ENCODE measurements around the gene FGFBP2. TPM values are rescaled to one million over a fixed set of nuclear protein-coding genes. Genes with fewer than 3 reads are reported as not detected.

The FGFBP2 gene
- total RNA-seq, 8 experiments from 2014 or later = 0.38 to 7.9 (median 0.71) TPM; not detected in 3

GRCh38 chr4:15963576-15963975, 601 bp upstream of the FGFBP2 start:
- in situ Hi-C loops (cut with MboI; ENCODE audit: low pct_unique_long_range_greater_than_20kb in 2 of 9, low sequenced_read_pairs in 9 of 9, unreplicated experiment in 9 of 9) = loop anchor here in 1 of 9 experiments (25.0 kb wide), 1 partner anchor 151 kb away; no protein-coding TSS in a partner anchor
- peak in 3 of 8 experiments; percentile 6 to 68 (median 10) for ATAC-seq (replicated peaks in 6 of 8)
- H3K4me3 ChIP-seq = no peak overlapping the region
- no peaks in the 10 kb centered on the region for H3K4me1 ChIP-seq (replicated peaks in 1 of 2)
- WGBS, 10 experiments = 40 to 100% (median 71%) methylated on average over 1 to 4 of the region's 4 CpGs; no CpG with 5 or more reads in 3 of the 10 experiments
- no peak overlapping the region for H3K27ac ChIP-seq

- H3K4me3 ChIP-seq = no peak overlapping the region
- 28 to 100% (median 85%) methylated on average over 2 to 11 of the region's 16 CpGs; no CpG with 5 or more reads in 2 of the 10 experiments for WGBS, 10 experiments
- H3K4me1 ChIP-seq (replicated peaks in 1 of 2) = no peaks in the 10 kb centered on the region
- peak in 1 of 8 experiments; percentile 41 for ATAC-seq (replicated peaks in 6 of 8)
- in situ Hi-C loops (cut with MboI; ENCODE audit: low pct_unique_long_range_greater_than_20kb in 2 of 9, low sequenced_read_pairs in 9 of 9, unreplicated experiment in 9 of 9) = loop anchor here in 1 of 9 experiments (25.0 kb wide), 1 partner anchor 150 kb away; no protein-coding TSS in a partner anchor
- no peak overlapping the region for H3K27ac ChIP-seq
These were observed 1.0 kb downstream of the FGFBP2 start for GRCh38 chr4:15961781-15962510.

DNA sequence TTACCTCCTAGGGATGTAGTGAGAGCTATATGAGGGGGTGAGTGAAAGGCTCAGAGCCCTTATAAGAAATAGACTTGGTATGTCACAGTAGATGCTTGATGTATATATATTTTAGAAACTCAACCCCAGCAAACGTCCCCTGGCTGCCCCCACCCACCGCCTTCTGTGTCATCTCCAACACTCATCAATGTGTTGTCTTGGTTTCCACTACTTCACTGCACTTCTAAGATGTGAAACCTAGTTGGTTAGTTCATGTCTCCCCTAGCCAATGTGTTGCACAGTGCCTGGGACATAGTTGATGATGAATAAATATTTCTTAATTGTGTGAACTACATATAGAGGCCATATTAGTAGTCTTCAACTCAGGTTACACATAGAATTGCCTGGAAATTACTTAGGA, 4.4 kb downstream of the FGFBP2 start:
- Histone ChIP-seq H3K4me1 (replicated peaks in 1 of 2) (no peaks in the 10 kb centered on the region), H3K27ac (no peak overlapping the region), H3K4me3 (no peak overlapping the region)
- 51 to 80% (median 60%) methylated on average over 1 to 2 of the region's 2 CpGs; no CpG with 5 or more reads in 6 of the 10 experiments for WGBS, 10 experiments
- ATAC-seq (replicated peaks in 6 of 8) = peak in 1 of 8 experiments; percentile 50
- in situ Hi-C loops (cut with MboI; ENCODE audit: low pct_unique_long_range_greater_than_20kb in 2 of 9, low sequenced_read_pairs in 9 of 9, unreplicated experiment in 9 of 9) = loop anchor here in 2 of 9 experiments (10.0 to 25.0 kb wide), 3 partner anchors 74 to 154 kb away; no protein-coding TSS in a partner anchor

DNA sequence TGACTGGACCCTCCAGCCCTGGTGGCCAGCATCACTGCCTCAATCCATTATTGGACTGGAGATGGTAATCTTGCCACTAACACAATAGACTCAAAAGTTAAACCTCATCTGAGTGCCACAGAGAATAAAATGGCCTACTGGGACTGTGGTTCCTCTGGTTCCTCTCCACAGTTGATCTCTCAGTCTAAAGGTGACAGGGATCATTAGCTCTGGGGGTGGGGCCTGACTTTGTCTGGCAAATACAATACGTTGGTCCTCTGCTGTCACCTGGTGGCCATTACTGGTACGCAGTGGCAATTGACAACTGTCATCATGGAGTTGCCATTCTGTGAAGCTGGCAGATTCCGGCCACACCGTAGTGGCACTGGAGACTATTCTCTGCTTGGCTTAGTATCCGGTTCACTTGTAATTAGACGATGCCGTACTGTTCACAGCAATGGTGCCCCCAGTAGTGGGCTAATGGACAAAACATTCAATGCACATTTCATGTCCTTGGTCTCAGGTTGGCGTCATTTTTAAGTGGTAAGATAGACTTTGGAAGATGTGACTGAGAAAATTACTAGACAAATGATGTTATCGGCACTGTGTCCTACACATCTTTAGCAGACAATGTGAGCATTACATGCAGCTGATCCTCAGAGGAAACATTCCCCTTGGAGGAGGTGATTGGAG, 6.7 kb downstream of the FGFBP2 start:
- in situ Hi-C loops (cut with MboI; ENCODE audit: low pct_unique_long_range_greater_than_20kb in 2 of 9, low sequenced_read_pairs in 9 of 9, unreplicated experiment in 9 of 9) = loop anchor here in 2 of 9 experiments (10.0 to 25.0 kb wide), 3 partner anchors 72 to 152 kb away; no protein-coding TSS in a partner anchor
- 0 to 100% (median 69%) methylated on average over 1 to 8 of the region's 9 CpGs; no CpG with 5 or more reads in 2 of the 10 experiments for WGBS, 10 experiments
- no peaks in the 10 kb centered on the region for H3K4me1 ChIP-seq (replicated peaks in 1 of 2)
- no peak overlapping the region for H3K27ac ChIP-seq
- ATAC-seq (replicated peaks in 6 of 8) = peak in 3 of 8 experiments; percentile 51 to 88 (median 69)
- no peak overlapping the region for H3K4me3 ChIP-seq

DNA sequence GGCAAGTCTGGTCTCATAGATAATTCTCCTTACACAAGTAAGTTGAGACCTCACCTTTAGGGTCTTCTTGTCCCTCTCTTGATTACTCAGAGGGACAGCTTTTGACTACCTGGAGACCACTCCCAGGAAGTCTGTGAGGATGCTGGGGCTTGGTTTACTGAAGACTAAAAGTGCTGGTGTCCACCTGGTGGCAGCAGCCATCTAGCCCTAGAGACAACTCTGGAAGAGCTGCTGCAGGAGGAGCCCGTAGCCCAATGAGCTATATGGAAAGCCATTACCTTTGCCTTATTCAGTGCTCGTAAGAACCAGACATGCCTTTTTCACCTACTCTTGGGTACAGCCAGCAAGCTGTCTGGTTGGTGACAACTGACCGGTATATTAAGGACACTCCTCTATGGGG, 7.3 kb downstream of the FGFBP2 start:
- no peak overlapping the region for H3K27ac ChIP-seq
- peak in 1 of 8 experiments; percentile 47 for ATAC-seq (replicated peaks in 6 of 8)
- in situ Hi-C loops (cut with MboI; ENCODE audit: low pct_unique_long_range_greater_than_20kb in 2 of 9, low sequenced_read_pairs in 9 of 9, unreplicated experiment in 9 of 9) = loop anchor here in 2 of 9 experiments (10.0 to 25.0 kb wide), 3 partner anchors 71 to 151 kb away; no protein-coding TSS in a partner anchor
- H3K4me3 ChIP-seq = no peak overlapping the region
- no peaks in the 10 kb centered on the region for H3K4me1 ChIP-seq (replicated peaks in 1 of 2)
- WGBS, 10 experiments = 33 to 100% (median 90%) methylated on average over 1 of the region's 3 CpGs; no CpG with 5 or more reads in 6 of the 10 experiments

DNA sequence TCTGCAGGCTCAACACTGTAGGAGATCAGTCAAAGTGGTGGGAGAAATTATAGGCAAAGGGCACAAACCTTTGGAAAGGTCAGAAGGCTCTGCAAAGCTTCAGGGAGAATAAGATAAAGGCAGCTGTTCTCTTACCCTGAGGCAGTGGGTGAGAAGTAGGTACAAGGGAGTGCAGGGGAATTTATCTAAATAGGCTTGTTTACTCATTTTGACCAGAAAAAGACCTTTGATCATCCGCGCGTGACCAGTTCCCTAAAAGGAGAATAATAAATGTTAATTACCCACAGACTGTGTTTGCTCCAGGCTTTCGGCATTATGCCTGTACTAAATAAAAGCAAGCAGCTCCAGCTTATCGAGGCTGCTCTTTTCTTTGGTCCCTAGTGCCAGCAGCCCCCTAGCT, 9.3 kb downstream of the FGFBP2 start:
- no peaks in the 10 kb centered on the region for H3K4me1 ChIP-seq (replicated peaks in 1 of 2)

GRCh38 chr4:15951781-15952180, 11.2 kb downstream of the FGFBP2 start:
- H3K27ac ChIP-seq = no peak overlapping the region
- H3K4me1 ChIP-seq (replicated peaks in 1 of 2) = no peaks in the 10 kb centered on the region
- H3K4me3 ChIP-seq = no peak overlapping the region
- in situ Hi-C loops (cut with MboI; ENCODE audit: low pct_unique_long_range_greater_than_20kb in 2 of 9, low sequenced_read_pairs in 9 of 9, unreplicated experiment in 9 of 9) = loop anchor here in 2 of 9 experiments (10.0 to 25.0 kb wide), 3 partner anchors 67 to 147 kb away; no protein-coding TSS in a partner anchor
- ATAC-seq (replicated peaks in 6 of 8) = no peak

More for the DNA sequence above, 9.3 kb downstream of the FGFBP2 start:
- Histone ChIP-seq H3K27ac (no peak overlapping the region), H3K4me3 (no peak overlapping the region)
- in situ Hi-C loops (cut with MboI; ENCODE audit: low pct_unique_long_range_greater_than_20kb in 2 of 9, low sequenced_read_pairs in 9 of 9, unreplicated experiment in 9 of 9) = loop anchor here in 2 of 9 experiments (10.0 to 25.0 kb wide), 3 partner anchors 69 to 149 kb away; no protein-coding TSS in a partner anchor
- peak in 2 of 8 experiments; percentile 15 to 16 for ATAC-seq (replicated peaks in 6 of 8)
- 56 to 100% (median 91%) methylated on average over 1 to 5 of the region's 5 CpGs; no CpG with 5 or more reads in 4 of the 10 experiments for WGBS, 10 experiments

DNA sequence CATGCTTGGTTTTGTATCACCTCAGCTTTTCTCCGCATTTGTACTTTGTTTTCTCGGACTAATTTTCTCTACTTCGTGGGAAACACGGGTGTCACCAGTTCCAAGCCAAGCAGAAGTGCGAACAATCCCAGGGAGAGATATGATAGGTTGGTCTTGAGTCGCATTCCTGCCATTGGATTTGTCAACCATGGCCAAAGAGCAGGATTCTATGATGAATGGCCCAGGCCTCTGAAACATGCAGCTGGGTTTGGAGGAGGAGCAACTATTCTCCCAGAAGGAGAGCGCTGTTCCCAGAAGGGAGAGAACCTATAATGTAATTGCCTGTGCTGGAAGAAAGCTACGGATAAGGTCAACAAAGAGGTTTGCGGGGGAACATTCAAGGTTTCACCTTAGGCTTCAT, 14.1 kb downstream of the FGFBP2 start:
- ATAC-seq (replicated peaks in 6 of 8) = no peak
- Histone ChIP-seq H3K27ac (no peak overlapping the region), H3K4me1 (replicated peaks in 1 of 2) (no peaks in the 10 kb centered on the region), H3K4me3 (no peak overlapping the region)
- in situ Hi-C loops (cut with MboI; ENCODE audit: low pct_unique_long_range_greater_than_20kb in 2 of 9, low sequenced_read_pairs in 9 of 9, unreplicated experiment in 9 of 9) = no loop called here
- WGBS, 10 experiments = 62 to 100% (median 83%) methylated on average over 1 to 8 of the region's 9 CpGs; no CpG with 5 or more reads in 1 of the 10 experiments

GRCh38 chr4:15947684-15948083, 15.3 kb downstream of the FGFBP2 start:
- H3K4me3 ChIP-seq = no peak overlapping the region
- no peaks in the 10 kb centered on the region for H3K4me1 ChIP-seq (replicated peaks in 1 of 2)
- no peak overlapping the region for H3K27ac ChIP-seq
- no peak for ATAC-seq (replicated peaks in 6 of 8)
- in situ Hi-C loops (cut with MboI; ENCODE audit: low pct_unique_long_range_greater_than_20kb in 2 of 9, low sequenced_read_pairs in 9 of 9, unreplicated experiment in 9 of 9) = no loop called here
- WGBS, 10 experiments = 35 to 100% (median 77%) methylated on average over 1 to 6 of the region's 8 CpGs; no CpG with 5 or more reads in 1 of the 10 experiments

DNA sequence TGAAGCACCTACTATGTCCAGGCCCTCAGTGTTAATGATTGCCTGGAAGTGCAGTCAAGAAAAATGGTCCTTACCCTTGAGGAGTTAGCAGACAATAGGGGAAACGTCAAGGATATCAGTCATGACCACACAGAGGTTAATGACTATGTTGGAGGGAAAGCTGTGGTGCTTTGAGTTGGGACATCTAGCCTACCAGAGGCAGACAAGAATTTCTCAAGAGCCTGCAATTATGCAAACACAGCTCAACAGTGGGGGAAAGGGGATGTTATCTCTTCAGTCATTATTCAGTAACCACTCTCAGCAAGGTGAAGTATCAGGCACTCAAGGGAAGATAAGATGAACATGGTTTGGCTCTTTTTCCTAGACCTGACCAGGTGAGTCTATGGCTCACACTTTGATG, 17.5 kb downstream of the FGFBP2 start:
- 0 to 43% methylated on average over 1 of the region's 1 CpG; no CpG with 5 or more reads in 8 of the 10 experiments for WGBS, 10 experiments
- no peak for ATAC-seq (replicated peaks in 6 of 8)
- Histone ChIP-seq H3K4me1 (replicated peaks in 1 of 2) (no peaks in the 10 kb centered on the region), H3K4me3 (no peak overlapping the region), H3K27ac (no peak overlapping the region)
- in situ Hi-C loops (cut with MboI; ENCODE audit: low pct_unique_long_range_greater_than_20kb in 2 of 9, low sequenced_read_pairs in 9 of 9, unreplicated experiment in 9 of 9) = no loop called here

DNA sequence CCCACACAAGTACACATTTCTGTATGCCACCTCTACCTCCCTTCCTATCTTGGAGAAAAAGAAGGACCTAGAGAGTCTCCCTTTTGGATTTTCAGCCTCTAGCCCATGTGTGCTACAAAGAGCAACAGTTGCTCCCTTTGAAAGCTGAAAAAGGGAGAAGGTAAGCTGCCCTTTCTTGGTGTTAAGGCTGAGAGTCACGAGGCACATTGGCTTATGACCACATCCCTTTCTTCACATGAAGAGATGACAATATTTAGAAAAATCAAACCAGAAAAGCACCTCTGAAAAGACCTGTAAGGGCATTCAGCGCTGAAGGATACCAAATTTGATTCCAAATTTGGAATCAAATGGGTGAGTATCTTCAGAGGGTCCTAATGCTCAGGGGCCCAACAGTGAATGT, 18.1 kb downstream of the FGFBP2 start:
- ATAC-seq (replicated peaks in 6 of 8) = no peak
- Histone ChIP-seq H3K4me3 (no peak overlapping the region), H3K27ac (no peak overlapping the region), H3K4me1 (replicated peaks in 1 of 2) (no peaks in the 10 kb centered on the region)
- WGBS, 10 experiments = 21 to 100% (median 80%) methylated on average over 1 to 2 of the region's 2 CpGs; no CpG with 5 or more reads in 3 of the 10 experiments
- in situ Hi-C loops (cut with MboI; ENCODE audit: low pct_unique_long_range_greater_than_20kb in 2 of 9, low sequenced_read_pairs in 9 of 9, unreplicated experiment in 9 of 9) = no loop called here

DNA sequence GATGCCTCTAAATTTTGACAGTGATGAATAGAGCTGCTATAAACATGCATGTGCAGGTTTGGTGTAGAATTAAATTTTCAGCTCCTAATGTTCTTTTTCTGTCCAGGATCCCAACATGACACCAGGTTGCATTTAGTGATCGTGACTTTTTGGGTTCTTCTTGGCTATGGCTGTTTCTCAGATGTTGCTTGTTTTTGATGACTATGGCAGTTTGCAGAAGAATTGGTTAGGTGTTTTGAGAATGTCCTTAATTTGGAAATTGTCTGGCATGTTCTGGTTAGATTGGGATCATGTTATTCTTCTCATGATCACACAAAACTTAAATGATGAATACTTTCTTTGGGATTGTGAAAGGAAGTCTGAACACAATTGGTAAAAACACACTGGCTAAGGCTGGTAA, 20.7 kb downstream of the FGFBP2 start:
- Histone ChIP-seq H3K27ac (no peak overlapping the region), H3K4me1 (replicated peaks in 1 of 2) (no peaks in the 10 kb centered on the region), H3K4me3 (no peak overlapping the region)
- no peak for ATAC-seq (replicated peaks in 6 of 8)
- 33 to 100% (median 79%) methylated on average over 1 of the region's 1 CpG; no CpG with 5 or more reads in 2 of the 10 experiments for WGBS, 10 experiments
- in situ Hi-C loops (cut with MboI; ENCODE audit: low pct_unique_long_range_greater_than_20kb in 2 of 9, low sequenced_read_pairs in 9 of 9, unreplicated experiment in 9 of 9) = no loop called here

DNA sequence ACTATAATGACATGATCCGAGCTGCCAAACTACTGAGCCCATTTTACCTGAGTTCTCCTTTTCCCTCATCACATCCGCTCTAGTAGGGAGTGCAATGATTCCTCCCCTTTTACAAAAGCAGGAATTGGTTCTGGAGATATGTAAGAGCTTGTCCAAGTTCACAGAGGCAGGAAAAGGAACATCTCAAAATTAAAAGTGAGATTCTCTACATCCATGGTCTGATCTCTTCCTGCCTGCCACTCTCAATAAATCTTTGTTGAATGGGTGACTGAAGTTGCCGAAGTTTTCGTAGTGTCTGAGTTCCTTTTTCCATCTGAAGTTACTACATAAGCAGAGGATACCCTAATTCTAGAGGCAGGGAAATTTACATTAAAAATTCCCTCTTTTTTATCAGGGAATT, 24.3 kb downstream of the FGFBP2 start, which contains the start of gene FGFBP1:
FGFBP1 (minus strand) TSS at position 101 of the 400 bp plus-strand sequence. CDS start 2,108 bp downstream, outside the sequence.
- no peaks in the 10 kb centered on the region for H3K4me1 ChIP-seq (replicated peaks in 1 of 2)
- 0 to 100% (median 73%) methylated on average over 1 to 4 of the region's 4 CpGs for WGBS, 10 experiments
- H3K4me3 ChIP-seq = no peak within 1 kb of the TSS
- in situ Hi-C loops (cut with MboI; ENCODE audit: low pct_unique_long_range_greater_than_20kb in 2 of 9, low sequenced_read_pairs in 9 of 9, unreplicated experiment in 9 of 9) = no loop called here
- no peak within 1 kb of the TSS for H3K27ac ChIP-seq
- no peak for ATAC-seq (replicated peaks in 6 of 8)

Measured in motor neuron (in vitro differentiated cells).